NCI-H187 treated with DMSO at 0.1 percent for 48 hours (cell line): ENCODE data around the gene FEZF2.

Experiments used
- DNase-seq: peaks from one replicate; lab custom pipeline; 2025; lab: John Stamatoyannopoulos, UW

FEZF2 gene

GRCh38 chr3:62373215-62373614, at the start of gene FEZF2:
Gene FEZF2 (minus strand): TSS chr3:62373550. CDS start chr3:62372868, 682 bp downstream.
- no peak for DNase-seq

DNA sequence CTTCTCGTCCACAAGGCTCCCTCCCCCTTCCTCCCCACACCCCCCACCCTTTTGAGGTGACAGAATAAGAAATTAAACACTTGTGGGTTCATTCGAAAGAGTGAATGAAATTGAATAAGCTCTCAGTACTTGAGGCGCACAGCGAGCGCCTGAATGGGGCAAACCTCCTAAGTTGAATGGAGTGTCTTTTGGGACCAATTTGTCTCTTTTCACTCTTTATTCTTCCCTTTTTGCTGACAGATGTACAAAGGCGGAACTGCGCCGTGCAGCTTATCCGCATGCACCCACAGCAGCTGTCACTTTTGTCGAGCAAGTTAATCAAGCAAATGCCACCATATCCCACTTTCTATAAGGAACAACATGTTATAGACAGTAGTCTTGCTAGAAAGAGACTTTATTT, 47.9 kb upstream of the FEZF2 start:
- DNase-seq = no peak

DNA sequence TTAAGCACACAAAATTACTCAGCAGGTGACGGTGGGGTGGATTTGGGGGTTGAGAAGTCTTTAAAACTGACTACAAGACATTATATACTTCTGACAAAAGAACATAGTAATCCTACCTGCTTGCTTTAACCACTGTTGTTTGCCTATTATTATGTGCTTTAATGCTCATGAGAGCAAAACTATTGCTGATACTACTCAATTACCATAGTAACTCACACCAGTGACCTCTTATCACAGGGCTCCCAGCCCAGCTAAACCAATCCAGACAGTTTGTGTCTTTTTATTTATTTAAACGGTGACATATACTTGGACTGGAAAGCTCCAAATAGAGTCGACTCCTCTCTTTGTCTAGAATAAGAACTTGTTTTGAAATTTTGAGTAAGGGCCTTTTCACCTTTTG, 42.8 kb upstream of the FEZF2 start:
- no peak for DNase-seq

GRCh38 chr3:62415312-62415801, 42.0 kb upstream of the FEZF2 start:
- DNase-seq = no peak

- DNase-seq = no peak
These were observed 41.4 kb upstream of the FEZF2 start for GRCh38 chr3:62414786-62415185.

- DNase-seq = no peak
These were observed 40.3 kb upstream of the FEZF2 start for GRCh38 chr3:62413687-62414086.

DNA sequence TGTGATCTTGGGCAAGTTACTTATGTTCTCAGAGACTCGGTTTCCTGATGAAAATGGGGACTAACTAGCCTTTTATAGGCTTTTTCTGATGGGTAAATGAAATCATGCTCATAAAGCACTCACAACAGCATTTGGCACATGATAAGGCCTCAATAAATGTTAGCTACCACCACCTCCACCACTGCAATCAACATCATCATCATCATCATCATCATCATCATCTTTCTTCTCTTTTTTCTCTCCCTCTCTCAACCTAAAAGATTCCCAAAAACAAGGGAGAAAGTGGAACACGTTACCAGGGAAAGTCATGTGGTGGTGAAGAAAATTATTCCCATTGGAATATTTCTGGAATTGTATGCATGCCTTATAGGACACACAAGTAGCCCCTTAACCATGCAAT, 33.6 kb upstream of the FEZF2 start:
- no peak for DNase-seq

DNA sequence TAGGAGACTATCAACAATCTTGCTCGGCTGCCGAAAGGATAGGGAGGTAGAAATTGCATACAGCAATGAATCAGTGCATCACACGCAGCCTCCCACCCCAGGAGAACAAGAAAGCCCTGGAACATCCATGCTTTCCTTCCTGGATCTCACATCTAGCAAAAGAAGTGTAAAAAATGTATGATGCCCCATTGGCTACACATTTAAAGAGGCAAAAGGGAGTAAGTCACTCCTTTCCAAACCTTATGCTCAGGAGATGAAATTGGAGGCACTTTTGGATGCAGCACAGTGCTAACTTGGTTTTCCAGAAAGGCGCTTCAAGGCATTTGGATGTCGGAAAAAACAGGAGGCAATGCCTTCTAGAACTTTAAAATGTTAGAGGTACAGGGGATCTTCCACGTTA, 32.2 kb upstream of the FEZF2 start:
- no peak for DNase-seq

DNA sequence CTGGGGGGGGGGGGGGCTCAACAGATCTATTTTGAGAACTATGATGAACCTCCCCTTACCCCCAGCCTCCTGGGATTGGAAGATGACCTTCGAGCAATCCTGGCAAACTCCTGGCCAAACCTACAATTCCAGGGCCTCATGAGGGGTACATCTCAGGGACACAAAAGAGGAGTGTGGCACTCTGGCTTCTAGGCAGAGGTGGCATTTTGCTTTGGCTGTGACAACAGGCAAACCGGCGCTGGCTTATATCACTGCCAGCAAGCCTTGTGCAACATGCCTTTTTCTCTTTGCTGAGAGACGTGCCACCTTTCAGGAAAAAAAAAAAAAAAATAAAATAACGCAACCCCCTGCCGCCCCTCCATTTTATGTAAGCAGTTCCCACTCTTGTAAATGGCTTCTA, 31.8 kb upstream of the FEZF2 start:
- no peak for DNase-seq

- no peak for DNase-seq
These were observed 31.0 kb upstream of the FEZF2 start for GRCh38 chr3:62404321-62404720.

DNA sequence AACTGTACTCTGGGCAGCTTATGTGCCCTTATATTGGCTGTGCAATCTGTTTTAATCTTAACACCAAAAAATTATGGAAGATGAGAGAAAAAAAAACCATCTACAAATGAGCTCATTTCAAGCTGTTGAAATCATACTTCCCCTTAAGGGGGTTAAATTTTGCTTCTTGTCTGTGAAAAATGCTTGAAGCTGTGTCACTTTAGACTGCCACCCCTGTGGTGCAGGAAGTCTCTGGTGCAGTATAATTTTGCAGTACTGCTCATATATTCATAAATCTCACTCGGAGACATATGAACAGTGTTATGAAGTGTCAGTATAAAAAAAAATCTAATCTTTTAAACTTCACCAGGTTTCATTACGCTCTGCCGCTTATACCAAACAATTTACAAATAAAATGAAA, 30.4 kb upstream of the FEZF2 start:
- DNase-seq = no peak

DNA sequence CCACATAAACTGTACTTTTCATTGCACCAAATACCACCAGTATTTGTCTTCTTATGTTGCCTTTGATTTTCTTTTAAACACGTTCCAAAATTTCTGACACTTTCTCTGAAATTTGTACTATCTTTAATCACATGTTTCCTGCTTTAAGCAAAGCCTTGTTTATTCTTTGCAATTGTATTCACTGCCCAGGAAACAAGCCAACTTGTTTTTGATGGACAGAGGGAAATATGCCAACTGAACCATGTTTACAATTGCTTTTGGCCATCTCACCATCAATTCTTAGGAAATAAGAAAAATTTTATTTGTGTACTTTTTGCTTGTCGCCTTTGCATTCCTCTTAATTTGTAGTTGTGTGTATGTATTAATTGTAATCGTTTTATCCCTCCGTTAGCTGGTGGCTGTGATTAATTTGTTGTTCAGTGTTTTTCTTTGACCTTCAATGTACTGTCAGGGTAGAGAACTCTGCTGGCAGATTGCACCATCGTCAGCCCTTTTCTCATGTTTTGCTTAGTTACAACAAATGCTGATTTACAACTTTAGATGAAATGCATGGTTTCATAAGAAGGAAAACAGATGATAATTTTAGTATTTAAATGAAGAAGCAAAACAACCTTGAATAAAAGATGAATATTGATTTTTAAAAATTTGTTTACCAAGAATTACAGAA, 19.4 kb upstream of the FEZF2 start:
- no peak for DNase-seq

- no peak for DNase-seq
These were observed 13.9 kb upstream of the FEZF2 start for GRCh38 chr3:62387251-62387650.

GRCh38 chr3:62379321-62379798, 6.0 kb upstream of the FEZF2 start:
- no peak for DNase-seq

GRCh38 chr3:62378921-62379320, 5.6 kb upstream of the FEZF2 start:
- no peak for DNase-seq

DNA sequence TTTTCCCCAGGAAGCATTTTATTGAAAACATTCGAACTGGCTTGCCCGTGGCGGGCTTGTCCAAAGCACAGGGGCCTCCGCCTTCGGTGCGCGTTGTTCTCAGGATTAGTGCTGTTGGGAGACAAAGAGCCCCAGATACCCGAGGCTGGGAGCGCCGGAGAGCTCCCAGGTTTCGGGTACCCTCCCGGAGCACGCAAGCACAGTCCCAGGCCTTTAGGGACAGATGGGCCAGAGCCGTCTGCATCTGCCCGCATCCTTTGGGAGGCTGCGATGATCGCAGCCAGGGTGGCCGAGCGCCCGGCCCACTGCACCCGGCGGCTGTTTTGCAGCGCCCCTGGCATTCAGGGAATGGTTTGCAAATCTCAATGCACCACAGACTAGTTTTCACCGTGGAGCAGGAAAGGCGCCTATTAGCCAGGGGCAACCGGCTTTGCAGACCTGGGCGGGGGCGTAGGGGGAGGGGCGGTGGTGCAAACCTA, 5.0 kb upstream of the FEZF2 start:
- no peak for DNase-seq

- DNase-seq = no peak
These were observed 3.8 kb upstream of the FEZF2 start for GRCh38 chr3:62376906-62377877.

- no peak for DNase-seq
These were observed 3.0 kb upstream of the FEZF2 start for GRCh38 chr3:62376454-62376720.

DNA sequence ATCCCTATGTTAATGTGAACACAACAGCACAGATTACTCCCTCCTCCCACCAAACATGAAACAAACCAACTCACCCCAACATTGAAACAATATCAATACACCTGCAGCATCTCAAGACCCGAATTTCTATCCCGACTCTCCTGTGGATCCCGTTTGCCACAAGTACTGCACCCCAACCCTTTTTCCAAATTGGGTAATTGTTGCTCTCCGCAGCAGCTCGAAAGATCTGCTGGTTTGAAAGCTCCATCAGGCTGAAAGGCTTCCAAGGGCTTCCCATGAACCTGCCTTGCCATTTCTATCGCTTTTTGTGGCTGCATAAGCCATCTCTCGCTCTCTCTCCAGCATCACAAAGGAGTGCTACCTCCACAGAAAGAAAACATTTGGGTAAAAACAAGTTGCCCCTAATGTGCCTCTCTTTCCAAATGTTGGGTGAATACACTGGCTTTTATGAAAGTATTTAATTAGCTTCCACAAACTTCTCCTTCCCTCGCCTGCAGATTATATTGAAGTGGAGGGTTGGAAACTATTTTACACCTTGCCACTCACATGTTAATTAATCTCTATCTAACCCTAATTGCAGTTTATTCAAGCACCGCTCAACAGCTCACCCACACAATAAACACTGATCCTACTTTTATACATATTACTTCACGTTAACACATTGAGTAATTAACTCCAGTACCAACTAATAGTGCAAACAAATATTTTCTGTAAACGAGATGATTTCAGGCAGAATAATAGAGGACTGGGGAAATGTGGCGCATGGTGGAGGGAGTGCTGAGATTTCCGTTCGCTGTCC, 2.5 kb upstream of the FEZF2 start:
- DNase-seq = no peak

DNA sequence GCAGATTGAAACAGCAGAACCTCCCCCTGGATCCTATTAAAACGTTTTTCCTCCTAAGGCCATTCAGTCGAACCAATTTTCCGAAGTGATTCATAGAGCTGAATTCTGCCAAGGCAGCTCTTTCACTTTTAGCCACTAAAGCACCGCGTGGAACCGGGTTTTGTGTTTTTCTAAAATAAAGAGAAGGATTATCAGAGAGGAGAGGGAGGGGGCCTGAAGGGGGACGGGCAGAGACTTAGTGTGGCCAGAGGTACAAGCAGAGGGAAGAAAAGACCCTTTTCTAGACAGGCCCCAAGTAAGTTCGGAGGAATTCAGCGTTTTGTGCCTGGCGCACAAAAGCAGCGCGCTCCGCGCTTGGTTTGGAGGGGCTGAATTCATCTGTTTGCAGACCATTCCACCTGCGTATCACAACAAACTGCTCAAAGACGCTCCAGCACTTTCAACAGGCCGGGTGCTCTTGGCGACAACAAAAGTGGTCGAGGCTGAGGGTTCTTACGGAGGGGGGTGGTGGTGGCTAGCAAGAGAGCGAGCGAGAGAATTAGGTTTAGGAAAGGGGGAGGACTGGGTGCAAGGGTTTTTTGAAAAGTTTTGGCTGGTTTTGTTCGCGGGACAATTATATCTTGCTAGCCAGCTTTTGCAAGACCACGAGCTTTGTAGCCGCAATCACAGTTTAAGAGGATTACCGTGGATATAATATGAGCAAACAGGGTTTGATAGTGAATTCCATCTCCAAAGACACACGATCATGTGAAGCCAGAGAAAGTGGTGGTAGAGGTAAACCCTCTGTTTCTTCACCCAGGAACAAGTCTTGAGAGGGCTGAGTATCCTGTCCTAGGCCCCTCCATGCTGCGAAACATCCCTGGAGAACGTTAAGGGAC, 1.2 kb upstream of the FEZF2 start:
- no peak for DNase-seq

DNA sequence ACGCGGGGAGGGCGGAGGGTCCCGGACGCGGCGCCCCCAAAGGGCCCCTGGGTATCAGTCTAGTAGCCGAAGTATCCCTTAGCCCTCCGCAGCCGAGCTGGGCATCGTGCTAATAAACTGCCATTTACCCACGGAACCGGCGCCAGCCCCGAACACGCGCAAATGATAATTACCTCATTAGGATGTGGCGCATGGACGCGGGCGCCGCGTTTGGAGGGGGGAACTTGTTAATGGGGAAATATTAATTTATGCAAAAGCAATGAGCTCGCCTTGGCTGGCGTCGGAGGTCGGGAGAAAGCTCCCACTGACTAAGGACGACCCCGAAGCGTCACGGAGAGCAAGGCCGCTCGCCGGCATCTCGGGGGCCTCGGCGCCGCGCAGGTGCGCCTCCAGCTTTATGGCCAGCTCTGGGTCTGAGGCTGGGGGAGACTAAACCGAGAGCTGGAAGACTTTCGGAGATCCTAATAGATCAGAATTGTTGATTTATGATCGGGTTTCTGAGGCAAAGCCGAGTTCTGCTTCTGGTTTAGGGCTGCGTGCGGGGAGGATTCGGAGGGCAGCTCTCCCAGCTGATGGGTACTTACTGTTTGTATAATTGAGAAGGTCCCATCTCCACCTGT, 474 bp upstream of the FEZF2 start:
- DNase-seq = no peak
